ENCODE data around the gene AAMP. TPM values are rescaled to one million over a fixed set of nuclear protein-coding genes. Genes with fewer than 3 reads are reported as not detected.

Gene AAMP
- total and polyA plus RNA-seq, 2 donors (not counting 3 experiments of a cell fraction or from before 2014, with no cell fraction given): 69.3 to 84.4 TPM

DNA sequence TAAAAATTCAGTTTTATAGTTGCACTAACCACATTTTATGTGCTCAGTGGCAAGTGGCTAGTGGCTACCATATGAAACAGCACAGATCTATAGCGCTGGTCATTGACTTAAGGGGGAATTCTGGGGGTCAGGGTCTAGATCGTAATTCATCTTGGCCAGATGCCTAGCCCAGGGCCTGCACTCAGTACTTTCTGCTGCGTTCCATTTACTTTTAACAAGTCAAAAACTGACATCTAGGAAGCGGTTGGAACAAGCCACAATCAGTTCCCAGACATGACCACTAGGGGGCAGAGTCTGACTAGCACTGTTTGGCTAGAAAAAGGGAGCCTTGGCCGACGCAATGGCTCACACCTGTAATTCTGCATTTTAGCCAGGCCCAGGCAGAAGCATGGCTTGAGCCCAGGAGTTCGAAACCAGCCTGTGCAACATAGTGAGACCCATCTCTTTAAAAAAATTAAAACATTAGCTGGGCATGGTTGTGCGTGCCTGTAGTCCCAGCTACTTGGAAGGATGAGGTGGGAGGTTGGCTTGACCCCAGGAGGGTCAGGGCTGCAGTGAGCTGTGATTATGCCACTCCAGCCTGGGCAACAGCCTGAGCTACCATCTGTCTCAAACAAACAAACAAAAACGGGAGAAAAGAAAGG lies 31.4 kb upstream of the AAMP start:
- no peak overlapping the region for H2AFZ ChIP-seq (ENCODE audit: low read depth, low read length)
- no peaks in the 10 kb centered on the region for H3K79me2 ChIP-seq (ENCODE audit: control insufficient read depth, insufficient read depth, low read length)
- TF ChIP-seq, protein P1, sequence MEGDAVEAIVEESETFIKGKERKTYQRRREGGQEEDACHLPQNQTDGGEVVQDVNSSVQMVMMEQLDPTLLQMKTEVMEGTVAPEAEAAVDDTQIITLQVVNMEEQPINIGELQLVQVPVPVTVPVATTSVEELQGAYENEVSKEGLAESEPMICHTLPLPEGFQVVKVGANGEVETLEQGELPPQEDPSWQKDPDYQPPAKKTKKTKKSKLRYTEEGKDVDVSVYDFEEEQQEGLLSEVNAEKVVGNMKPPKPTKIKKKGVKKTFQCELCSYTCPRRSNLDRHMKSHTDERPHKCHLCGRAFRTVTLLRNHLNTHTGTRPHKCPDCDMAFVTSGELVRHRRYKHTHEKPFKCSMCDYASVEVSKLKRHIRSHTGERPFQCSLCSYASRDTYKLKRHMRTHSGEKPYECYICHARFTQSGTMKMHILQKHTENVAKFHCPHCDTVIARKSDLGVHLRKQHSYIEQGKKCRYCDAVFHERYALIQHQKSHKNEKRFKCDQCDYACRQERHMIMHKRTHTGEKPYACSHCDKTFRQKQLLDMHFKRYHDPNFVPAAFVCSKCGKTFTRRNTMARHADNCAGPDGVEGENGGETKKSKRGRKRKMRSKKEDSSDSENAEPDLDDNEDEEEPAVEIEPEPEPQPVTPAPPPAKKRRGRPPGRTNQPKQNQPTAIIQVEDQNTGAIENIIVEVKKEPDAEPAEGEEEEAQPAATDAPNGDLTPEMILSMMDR (IDR thresholded peaks at IDR 0.05; ENCODE audit: extremely low read depth in 1 of 2, insufficient read depth in 1 of 2, low read depth in 1 of 2, low read length in 2 of 2): peak; percentile 86
- no peak for TF ChIP-seq EZH2 (IDR thresholded peaks at IDR 0.05; ENCODE audit: borderline replicate concordance, low read depth, low read length, severe bottlenecking)
- H3K9me3 ChIP-seq (replicated peaks; ENCODE audit: control insufficient read depth, insufficient read depth, low read length): no peaks in the 10 kb centered on the region
- peaks cover 6% of the 10 kb centered on the region for H3K4me1 ChIP-seq (ENCODE audit: control insufficient read depth, extremely low read depth, insufficient read depth, low read length)
- CTCF ChIA-PET: interaction anchor here (0.9 to 12.1 kb wide), 18 partner anchors 9 to 94 kb away, joined by 3 to 178 read pairs (median 5); partner anchors contain the start of gene CATIP
- no peaks in the 10 kb centered on the region for H3K27me3 ChIP-seq (ENCODE audit: control insufficient read depth in 2 of 2, insufficient read depth in 2 of 2, low read length in 2 of 2)
- dilution Hi-C loops (cut with MboI; ENCODE audit: extremely low pct_ligation_motif_present, low sequenced_read_pairs): no loop called here
- H4K20me1 ChIP-seq (replicated peaks; ENCODE audit: control insufficient read depth, extremely low read depth, insufficient read depth, low read length): no peaks in the 10 kb centered on the region
- no peaks in the 10 kb centered on the region for H3K9me1 ChIP-seq (replicated peaks; ENCODE audit: control insufficient read depth, extremely low read depth, insufficient read depth, low read length)
- peak; percentile 88 for DNase-seq (ENCODE audit: low read depth, low spot score)
- no TSS peak for BruUV-seq (replicated peaks)
- POLR2A ChIA-PET: no interaction called here
- H3K4me3 ChIP-seq (replicated peaks in 1 of 3; ENCODE audit: insufficient read depth in 1 of 3, low read depth in 1 of 3, low read length in 3 of 3): no peak overlapping the region
- peak; percentile 98 for FAIRE-seq
- H3K9ac ChIP-seq (replicated peaks; ENCODE audit: extremely low read depth, insufficient read depth, low read length): no peak overlapping the region
- intact Hi-C loops (cut with micrococcal nuclease): loop anchor here (1.0 kb wide), 4 partner anchors 21 to 165 kb away; partner anchors contain the start of gene CATIP
- no peak overlapping the region for H3K4me2 ChIP-seq (ENCODE audit: insufficient read depth, low read length)
- H3K27ac ChIP-seq (ENCODE audit: insufficient read depth, low read depth, low read length): no peak overlapping the region
- H3K36me3 ChIP-seq (ENCODE audit: control insufficient read depth in 2 of 2, extremely low read depth in 1 of 2, insufficient read depth in 2 of 2, low read length in 2 of 2): no peaks in the 10 kb centered on the region

DNA sequence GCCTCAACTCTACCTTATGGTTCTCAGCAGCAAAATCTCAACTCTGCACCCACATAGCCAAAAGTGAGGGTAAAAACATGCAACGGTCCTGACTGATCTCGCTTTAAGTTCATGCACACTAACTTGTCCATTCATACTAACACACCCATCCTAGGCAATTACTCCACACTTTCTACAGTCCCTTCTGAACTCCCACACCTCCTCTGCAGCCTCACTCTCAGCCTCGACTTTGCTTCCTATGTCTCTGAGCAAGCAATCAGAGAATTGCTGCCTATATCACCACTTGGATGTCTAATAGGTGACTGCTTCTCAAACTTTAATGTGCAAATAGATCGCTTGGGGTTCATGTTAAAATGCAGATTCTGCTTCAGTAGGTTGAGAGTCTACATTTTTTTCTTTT lies 30.2 kb upstream of the AAMP start:
- no peak overlapping the region for H3K4me2 ChIP-seq (ENCODE audit: insufficient read depth, low read length)
- ChIA-PET CTCF (interaction anchor here (0.7 to 12.1 kb wide), 2 partner anchors 56 to 96 kb away, joined by 4 to 178 read pairs; partner anchors contain the start of gene CATIP), POLR2A (no interaction called here)
- H4K20me1 ChIP-seq (replicated peaks; ENCODE audit: control insufficient read depth, extremely low read depth, insufficient read depth, low read length): no peaks in the 10 kb centered on the region
- no peaks in the 10 kb centered on the region for H3K9me1 ChIP-seq (replicated peaks; ENCODE audit: control insufficient read depth, extremely low read depth, insufficient read depth, low read length)
- H3K27ac ChIP-seq (ENCODE audit: insufficient read depth, low read depth, low read length): no peak overlapping the region
- no peak overlapping the region for H2AFZ ChIP-seq (ENCODE audit: low read depth, low read length)
- dilution Hi-C loops (cut with MboI; ENCODE audit: extremely low pct_ligation_motif_present, low sequenced_read_pairs): no loop called here
- H3K4me1 ChIP-seq (ENCODE audit: control insufficient read depth, extremely low read depth, insufficient read depth, low read length): peaks cover 12% of the 10 kb centered on the region
- TF ChIP-seq POLR2A (IDR thresholded peaks at IDR 0.05; ENCODE audit: low read depth, low read length) (no peak), EZH2 (IDR thresholded peaks at IDR 0.05; ENCODE audit: borderline replicate concordance, low read depth, low read length, severe bottlenecking) (no peak), POLR2AphosphoS5 (IDR thresholded peaks at IDR 0.05; ENCODE audit: insufficient read depth, low read depth, low read length) (no peak), MYC (IDR thresholded peaks at IDR 0.05; ENCODE audit: low read depth, low read length) (no peak)
- TF ChIP-seq, protein P1 (IDR thresholded peaks at IDR 0.05; ENCODE audit: extremely low read depth in 1 of 2, insufficient read depth in 1 of 2, low read depth in 1 of 2, low read length in 2 of 2): no peak
- TF ChIP-seq, protein P2, sequence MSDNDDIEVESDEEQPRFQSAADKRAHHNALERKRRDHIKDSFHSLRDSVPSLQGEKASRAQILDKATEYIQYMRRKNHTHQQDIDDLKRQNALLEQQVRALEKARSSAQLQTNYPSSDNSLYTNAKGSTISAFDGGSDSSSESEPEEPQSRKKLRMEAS (IDR thresholded peaks at IDR 0.05; ENCODE audit: insufficient read depth, insufficient read length): no peak
- no peak for FAIRE-seq
- intact Hi-C loops (cut with micrococcal nuclease): no loop called here
- BruUV-seq (replicated peaks): no TSS peak
- H3K79me2 ChIP-seq (ENCODE audit: control insufficient read depth, insufficient read depth, low read length): no peaks in the 10 kb centered on the region
- no peak overlapping the region for H3K4me3 ChIP-seq (replicated peaks in 1 of 3; ENCODE audit: insufficient read depth in 1 of 3, low read depth in 1 of 3, low read length in 3 of 3)
- H3K27me3 ChIP-seq (ENCODE audit: control insufficient read depth in 2 of 2, insufficient read depth in 2 of 2, low read length in 2 of 2): no peaks in the 10 kb centered on the region
- no peaks in the 10 kb centered on the region for H3K9me3 ChIP-seq (replicated peaks; ENCODE audit: control insufficient read depth, insufficient read depth, low read length)
- H3K9ac ChIP-seq (replicated peaks; ENCODE audit: extremely low read depth, insufficient read depth, low read length): no peak overlapping the region
- DNase-seq (ENCODE audit: low read depth, low spot score): no peak
- no peaks in the 10 kb centered on the region for H3K36me3 ChIP-seq (ENCODE audit: control insufficient read depth in 2 of 2, extremely low read depth in 1 of 2, insufficient read depth in 2 of 2, low read length in 2 of 2)

Measured in endothelial cell of umbilical vein (primary cell).